Sigmoid colon (tissue), 7 donors: ENCODE results near the gene STAB1. TPM values are rescaled to one million over a fixed set of nuclear protein-coding genes. Genes with fewer than 3 reads are reported as not detected.

Experiments
- DNase-seq: peaks from one replicate; pipeline ENCODE4 v3.0.0-alpha.2; 2019
- H3K27ac ChIP-seq, 4 donors: fragments of 200-600 bp; sonication (generic); one replicate each; pipeline ENCODE4 v1.5.1; 2016 to 2019; ENCODE audit warnings: mild to moderate bottlenecking in 1 of 4
- H3K27me3 ChIP-seq, 3 donors: fragments of 200-600 bp; sonication (generic); one replicate each; pipeline ENCODE4 v1.5.1; 2019; ENCODE audit warnings: mild to moderate bottlenecking in 1 of 3
- H3K36me3 ChIP-seq, 4 donors: fragments of 200-600 bp; sonication (generic); one replicate each; pipeline ENCODE4 v1.5.1; 2016 to 2019
- H3K4me1 ChIP-seq, 4 donors: fragments of 200-600 bp; sonication (generic); one replicate each; pipeline ENCODE4 v1.5.1; 2017 to 2019
- H3K4me3 ChIP-seq, 4 donors: fragments of 200-600 bp; sonication (generic); one replicate each; pipeline ENCODE4 v1.5.1; 2017 to 2019; ENCODE audit warnings: mild to moderate bottlenecking in 2 of 4, moderate library complexity in 1 of 4
- H3K9me3 ChIP-seq, 4 donors: fragments of 200-600 bp in 3 of 4; sonication (generic) in 3 of 4; one replicate each; pipeline versions ENCODE4 v1.5.1 to v1.6.1; 2013 to 2019
- CTCF ChIP-seq, 4 experiments: fragments of 450-650 bp in 3 of 4; fragments of 200-600 bp in 1 of 4; IDR thresholded peaks; one replicate each; pipeline ENCODE4 v1.5.1; 2016 to 2019; ENCODE audit warnings: antibody characterized with exemption in 4 of 4, mild to moderate bottlenecking in 3 of 4, moderate library complexity in 2 of 4
- EP300 ChIP-seq, 4 donors: sonication (generic); formaldehyde crosslinking; IDR thresholded peaks; one replicate each; pipeline ENCODE4 v1.6.1; 2017; ENCODE audit warnings: antibody characterized with exemption in 4 of 4
- POLR2A ChIP-seq, 2 donors: fragments of 450-650 bp; IDR thresholded peaks; one replicate each; pipeline ENCODE4 v1.6.1; 2016; ENCODE audit warnings: antibody characterized with exemption in 2 of 2, mild to moderate bottlenecking in 2 of 2, moderate library complexity in 2 of 2
- POLR2AphosphoS5 ChIP-seq, 4 donors: sonication (generic); formaldehyde crosslinking; IDR thresholded peaks; one replicate each; pipeline ENCODE4 v1.6.1; 2017; ENCODE audit warnings: antibody characterized with exemption in 4 of 4
- WGBS, 2 donors: extraction: QIAGEN DNeasy Blood & Tissue Kit; methylation state at CpG; one replicate each; pipeline ENCODE4 v1.1.7; 2013; 5-methylcytosine and 5-hydroxymethylcytosine counted together
- intact Hi-C: fragments of 100-400 bp; cut with DNase I; formaldehyde crosslinking; loops from one replicate; pipeline ENCODE4 v1.15.1; 2023
- polyA plus RNA-seq, 3 donors: library from polyadenylated mRNA; stranded (reverse); fragments of 200-250 nt; gene quantifications; one replicate each; pipeline ENCODE4 v1.2.3, GENCODE V29; 2013
- total RNA-seq, 4 donors: library from RNA; depleted of rRNA; stranded (reverse); fragments of >200 nt; gene quantifications; one replicate each; pipeline ENCODE4 v1.1.0, GENCODE V29; 2016
- donor health status: healthy with polysubstance abuse.
- donor health status: Bipolar disorder and iron deficiency.
- donor health status: healthy.

The STAB1 gene
- total and polyA plus RNA-seq, 7 donors, result 18.0 to 138 (median 92.0) TPM

DNA sequence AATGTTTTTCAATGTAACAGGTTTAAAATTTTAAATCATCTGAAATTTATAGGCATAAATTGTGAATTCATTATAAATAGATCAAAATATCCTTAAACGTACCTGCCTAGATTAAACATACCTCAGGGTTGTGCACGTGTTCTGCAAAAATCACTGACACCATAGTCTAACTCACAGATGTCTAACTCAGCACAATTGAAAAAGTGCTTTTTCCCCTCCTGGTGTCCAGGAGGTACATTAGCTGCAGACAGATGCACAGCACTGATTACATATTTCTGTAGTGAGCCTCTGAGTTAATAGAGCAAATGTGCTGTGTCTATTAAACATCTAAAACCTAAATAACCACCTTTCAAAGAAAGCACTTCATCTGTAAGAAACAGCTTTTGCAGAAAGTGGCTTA lies 52.0 kb downstream of the STAB1 start:
- Histone ChIP-seq H3K4me1 (no peaks in the 10 kb centered on the region), H3K9me3 (no peaks in the 10 kb centered on the region), H3K27me3 (no peaks in the 10 kb centered on the region), H3K27ac (no peak overlapping the region), H3K4me3 (no peak overlapping the region), H3K36me3 (peaks cover 0 to 75% (median 28%) of the 10 kb centered on the region in 4 donors)
- intact Hi-C loops, result no loop called here
- WGBS, 2 donors, result 29 to 68% methylated on average over 2 of the region's 2 CpGs
- no peak for DNase-seq
- TF ChIP-seq CTCF (IDR thresholded peaks at IDR 0.05) (no peak), POLR2A (IDR thresholded peaks at IDR 0.05) (no peak), POLR2AphosphoS5 (IDR thresholded peaks at IDR 0.05) (no peak), EP300 (IDR thresholded peaks at IDR 0.05) (no peak)

- H3K36me3 ChIP-seq, result peaks cover 0 to 88% (median 37%) of the 10 kb centered on the region in 4 donors
- intact Hi-C loops, result no loop called here
- TF ChIP-seq POLR2AphosphoS5 (IDR thresholded peaks at IDR 0.05) (no peak), POLR2A (IDR thresholded peaks at IDR 0.05) (no peak), CTCF (IDR thresholded peaks at IDR 0.05) (no peak), EP300 (IDR thresholded peaks at IDR 0.05) (no peak)
- H3K27me3 ChIP-seq, result no peaks in the 10 kb centered on the region
- no peaks in the 10 kb centered on the region for H3K9me3 ChIP-seq
- no peak for DNase-seq
- H3K27ac ChIP-seq, result no peak overlapping the region
- no peaks in the 10 kb centered on the region for H3K4me1 ChIP-seq
- H3K4me3 ChIP-seq, result no peak overlapping the region
Measured at GRCh38 chr3:52551118-52551517, 56.0 kb downstream of the STAB1 start.

- no peak overlapping the region for H3K27ac ChIP-seq
- no peaks in the 10 kb centered on the region for H3K27me3 ChIP-seq
- H3K9me3 ChIP-seq, result no peaks in the 10 kb centered on the region
- H3K36me3 ChIP-seq, result peaks cover 0 to 81% (median 37%) of the 10 kb centered on the region in 4 donors
- 74 to 81% methylated on average over 3 of the region's 3 CpGs for WGBS, 2 donors
- H3K4me1 ChIP-seq, result peaks cover 0 to 5% (median 0%) of the 10 kb centered on the region in 4 donors
- TF ChIP-seq CTCF (IDR thresholded peaks at IDR 0.05) (no peak), POLR2AphosphoS5 (IDR thresholded peaks at IDR 0.05) (no peak), EP300 (IDR thresholded peaks at IDR 0.05) (no peak), POLR2A (IDR thresholded peaks at IDR 0.05) (no peak)
- no peak overlapping the region for H3K4me3 ChIP-seq
- intact Hi-C loops, result no loop called here
- DNase-seq, result no peak
Measured at GRCh38 chr3:52552089-52552488, 57.0 kb downstream of the STAB1 start.

DNA sequence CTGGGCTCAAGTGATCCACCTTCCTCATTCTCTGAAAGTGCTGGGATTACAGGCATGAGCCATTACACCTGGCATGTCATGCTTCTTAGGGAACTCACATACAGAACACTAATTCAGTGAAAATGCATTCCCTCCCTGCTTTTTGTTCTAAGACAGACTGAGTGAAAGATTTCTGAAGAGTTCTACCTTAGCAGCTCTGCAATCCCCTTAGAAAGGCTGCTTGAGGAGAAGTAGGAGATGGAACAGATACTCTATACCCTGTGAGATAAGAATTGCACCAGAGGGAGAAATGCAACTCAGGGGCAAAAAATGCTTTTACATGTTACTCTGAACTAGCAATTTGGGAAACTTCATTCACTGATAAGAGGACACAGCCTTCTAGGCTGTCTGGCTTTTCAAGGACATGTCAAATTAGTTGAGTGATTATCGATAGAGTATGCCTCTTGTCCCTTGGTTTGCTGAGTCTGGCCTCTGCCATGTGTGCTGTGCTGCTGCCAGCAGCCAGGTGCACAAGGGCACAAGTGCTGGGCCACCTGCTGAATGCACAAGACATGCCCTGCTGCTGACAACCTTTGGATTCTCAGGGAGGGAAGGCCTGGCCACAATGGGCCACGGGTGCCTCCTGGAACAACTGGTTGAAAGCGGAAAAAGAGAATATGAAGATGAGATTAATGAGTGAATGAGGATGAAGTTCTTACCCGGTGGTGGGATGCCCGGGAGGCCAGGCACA lies 59.1 kb downstream of the STAB1 start:
- H3K4me3 ChIP-seq, result no peak overlapping the region
- H3K27ac ChIP-seq, result no peak overlapping the region
- intact Hi-C loops, result no loop called here
- peaks cover 0 to 73% (median 37%) of the 10 kb centered on the region in 4 donors for H3K36me3 ChIP-seq
- no peak for TF ChIP-seq POLR2A (IDR thresholded peaks at IDR 0.05)
- no peak for TF ChIP-seq POLR2AphosphoS5 (IDR thresholded peaks at IDR 0.05)
- no peak for TF ChIP-seq EP300 (IDR thresholded peaks at IDR 0.05)
- no peak for TF ChIP-seq CTCF (IDR thresholded peaks at IDR 0.05)
- WGBS, 2 donors, result 86 to 91% methylated on average over 5 of the region's 5 CpGs
- H3K4me1 ChIP-seq, result peaks cover 0 to 15% (median 11%) of the 10 kb centered on the region in 4 donors
- no peaks in the 10 kb centered on the region for H3K9me3 ChIP-seq
- no peak for DNase-seq
- no peaks in the 10 kb centered on the region for H3K27me3 ChIP-seq
